ENCODE measurements around the gene PITPNB. TPM values are rescaled to one million over a fixed set of nuclear protein-coding genes. Genes with fewer than 3 reads are reported as not detected.

Gene PITPNB

GRCh38 chr22:27802346-27803073 is 116.5 kb downstream of the PITPNB start:
- H3K4me1 ChIP-seq (ENCODE audit: control insufficient read depth, insufficient read depth, low read length), result peaks cover 19% of the 10 kb centered on the region
- peaks cover 35% of the 10 kb centered on the region for H3K27me3 ChIP-seq (ENCODE audit: control insufficient read depth, insufficient read depth, low read length)
- peak overlapping the region; percentile 76 for H3K4me3 ChIP-seq (ENCODE audit: low read length)

More at GRCh38 chr22:27802346-27803073, 116.5 kb downstream of the PITPNB start:
- H3K9me3 ChIP-seq (replicated peaks; ENCODE audit: low read length), result no peaks in the 10 kb centered on the region
- H3K36me3 ChIP-seq (ENCODE audit: insufficient read depth, low read length), result no peaks in the 10 kb centered on the region
- peak overlapping the region; percentile 97 for H3K4me2 ChIP-seq (ENCODE audit: low read length)
- H3K9ac ChIP-seq (ENCODE audit: low read depth, low read length), result peak overlapping the region; percentile 48

Small RNA genes within 50 kb of the gene (small RNA-seq; reads per million reads assigned to genes)
- gene MIR3199-1, result not detected
- gene RF02198, result not detected
